WTC11 (cell line): Measurements from ENCODE around the gene ASB2.

Experiments
- ATF2 ChIP-seq: sonication (generic); formaldehyde crosslinking; IDR thresholded peaks from 2 replicates; pipeline ENCODE4 v1.8.1; 2022; ENCODE audit warnings: low read depth, missing genetic modification reagents, borderline replicate concordance
- CTCF ChIP-seq: fragments of 200-600 bp; IDR thresholded peaks from 2 replicates; pipeline ENCODE4 v1.8.0; 2022; ENCODE audit warnings: antibody characterized with exemption
- ELF4 ChIP-seq: sonication (generic); formaldehyde crosslinking; IDR thresholded peaks from 2 replicates; pipeline ENCODE4 v1.8.1; 2022; ENCODE audit warnings: low read depth, mild to moderate bottlenecking, moderate library complexity, missing genetic modification reagents
- ESRRA ChIP-seq: sonication (generic); formaldehyde crosslinking; IDR thresholded peaks from 2 replicates; pipeline ENCODE4 v1.8.1; 2022; ENCODE audit warnings: mild to moderate bottlenecking, missing genetic modification reagents, borderline replicate concordance
- MLX ChIP-seq: sonication (generic); formaldehyde crosslinking; IDR thresholded peaks from 2 replicates; pipeline ENCODE4 v1.8.1; 2023; ENCODE audit warnings: mild to moderate bottlenecking, missing genetic modification reagents, moderate library complexity
- USF2 ChIP-seq: sonication (generic); formaldehyde crosslinking; IDR thresholded peaks from 2 replicates; pipeline ENCODE4 v1.8.1; 2023; ENCODE audit warnings: mild to moderate bottlenecking, missing genetic modification reagents, moderate library complexity
- ZNF281 ChIP-seq: sonication (generic); formaldehyde crosslinking; IDR thresholded peaks from 2 replicates; pipeline ENCODE4 v1.8.0; 2023; ENCODE audit warnings: mild to moderate bottlenecking, missing genetic modification reagents
- ZNF512 ChIP-seq: sonication (generic); formaldehyde crosslinking; IDR thresholded peaks from 2 replicates; pipeline ENCODE4 v1.8.1; 2022; ENCODE audit warnings: missing genetic modification reagents, borderline replicate concordance

- TF ChIP-seq USF2 (CRISPR knock-in tag) (no peak), MLX (CRISPR knock-in tag) (no peak), ELF4 (CRISPR knock-in tag) (no peak), ZNF512 (CRISPR knock-in tag) (no peak), CTCF (no peak), ESRRA (CRISPR knock-in tag) (no peak), ATF2 (no peak), ZNF281 (CRISPR knock-in tag) (no peak)
Measured at GRCh38 chr14:94016446-94016976, 40.1 kb upstream of the ASB2 start.
